K562 treated with DMSO at 1 percent for 48 hours (cell line): ENCODE results near the gene CEMIP. TPM values are rescaled to one million over a fixed set of nuclear protein-coding genes. Genes with fewer than 3 reads are reported as not detected.

ENCODE experiments used
- total RNA-seq: library from RNA; unstranded; fragments of 300-600 nt; gene quantifications from 2 replicates; pipeline ENCODE4 v1.2.3, GENCODE V29; 2022; ENCODE audit warnings: low replicate concordance; ENCODE audit errors: extremely low read depth

Gene CEMIP
- total RNA-seq, result not detected in 2 replicates

GRCh38 chr15:80778964-80779657, at the start of gene CEMIP:
TSS of gene CEMIP (plus strand) at chr15:80779370. CDS start at chr15:80873880, 94,510 bp downstream.

GRCh38 chr15:80989518-80990478, 210.6 kb downstream of the CEMIP start, which contains the start of gene MESD:
TSS of gene MESD (minus strand) at chr15:80989819. CDS start at chr15:80989791, 28 bp downstream.

GRCh38 chr15:81000624-81001151, 221.5 kb downstream of the CEMIP start, which contains the start of gene TLNRD1:
TSS of gene TLNRD1 (plus strand) at chr15:81000923. CDS start at chr15:81002272, 1,349 bp downstream.

Other genes with a start within 250 kb of the CEMIP start
- not detected in 2 replicates for gene ABHD17C, start 84.1 kb upstream of the CEMIP start, total RNA-seq
- not detected in 2 replicates for gene MESD, start 210.4 kb downstream of the CEMIP start, total RNA-seq
- not detected in 2 replicates for gene TLNRD1, start 221.6 kb downstream of the CEMIP start, total RNA-seq